Subcutaneous preadipocyte (primary cell): ENCODE data around the gene RXFP1. TPM values are rescaled to one million over a fixed set of nuclear protein-coding genes. Genes with fewer than 3 reads are reported as not detected.

Source experiments
- small RNA-seq: library from RNA; depleted of rRNA; stranded (forward); fragments of <200 nt; gene quantifications from one replicate; pipeline ENCODE3, GENCODE V24; 2012
- total RNA-seq: library from RNA; depleted of rRNA; stranded (reverse); fragments of >200 nt; gene quantifications from 2 replicates; pipeline ENCODE4 v1.2.3, GENCODE V29; 2012

Gene RXFP1
- 0.98 and 2.6 TPM in 2 replicates for total RNA-seq

GRCh38 chr4:158521484-158522088, at the start of gene RXFP1:
RXFP1 (plus strand) TSS chr4:158521882; CDS start chr4:158521977, 95 bp downstream.

GRCh38 chr4:158671665-158671914, 149.9 kb downstream of the RXFP1 start, which contains the start of gene C4orf46:
C4orf46 (minus strand) TSS chr4:158671887; CDS start chr4:158671801, 86 bp downstream.

GRCh38 chr4:158671915-158672806, 150.5 kb downstream of the RXFP1 start, which contains the start of gene ETFDH:
ETFDH (plus strand) TSS chr4:158672296; CDS start chr4:158672457, 161 bp downstream.

Small RNAs within 50 kb of the gene (small RNA-seq; reads per million reads assigned to genes)
- not detected for gene RF00012

Other genes starting within 250 kb of the RXFP1 start
- gene C4orf46, start 150.0 kb downstream of the RXFP1 start, total RNA-seq, result 16.2 and 18.6 TPM in 2 replicates
- 19.7 and 20.2 TPM in 2 replicates for gene ETFDH, start 150.4 kb downstream of the RXFP1 start, total RNA-seq
- gene PPID, start 201.5 kb downstream of the RXFP1 start, total RNA-seq, result 15.1 and 18.4 TPM in 2 replicates
- gene FNIP2, start 247.1 kb downstream of the RXFP1 start, total RNA-seq, result 19.1 and 22.1 TPM in 2 replicates